ENCODE data around the gene RTL10.

DNA sequence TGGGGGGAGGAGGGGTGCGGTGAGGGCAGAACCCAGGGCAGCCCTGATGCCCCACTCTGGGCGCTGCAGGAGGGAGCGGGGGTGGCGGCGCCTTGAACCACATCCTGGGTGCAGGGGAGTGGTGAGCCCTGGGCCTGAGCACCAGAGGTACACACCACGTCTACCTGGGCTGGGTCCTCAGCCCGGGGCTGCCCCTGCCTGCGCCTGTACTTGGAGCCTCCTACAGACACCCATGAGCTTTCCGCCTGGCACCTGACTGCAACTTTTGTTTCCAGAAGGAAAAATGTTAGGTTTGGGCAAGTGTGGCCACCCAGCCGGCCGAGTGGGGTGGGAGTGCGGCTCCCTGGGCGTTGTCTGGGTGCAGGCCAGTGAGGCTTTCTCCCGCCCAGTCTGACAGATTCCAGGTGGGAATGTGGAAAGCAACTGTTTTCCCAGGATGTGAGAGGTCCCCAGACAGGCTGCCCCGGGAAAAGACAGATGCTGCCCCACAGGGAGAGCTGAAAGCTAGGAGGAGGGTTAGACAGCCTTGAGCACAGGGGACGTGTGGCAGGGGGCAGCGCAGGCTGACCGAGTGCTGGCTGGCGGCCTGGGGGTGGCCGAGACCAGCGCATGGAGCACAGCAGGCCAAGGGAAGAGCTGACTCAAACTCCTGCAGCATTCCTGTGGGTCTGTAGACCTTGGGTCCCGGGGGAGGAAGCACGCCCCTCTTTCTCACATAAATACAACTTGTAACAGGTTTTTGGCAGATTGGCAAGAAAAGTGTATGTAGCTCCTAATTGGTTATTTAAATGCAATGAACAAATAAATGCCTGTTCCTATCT is 44.1 kb downstream of the RTL10 start:
- TF ChIP-seq, protein P1, sequence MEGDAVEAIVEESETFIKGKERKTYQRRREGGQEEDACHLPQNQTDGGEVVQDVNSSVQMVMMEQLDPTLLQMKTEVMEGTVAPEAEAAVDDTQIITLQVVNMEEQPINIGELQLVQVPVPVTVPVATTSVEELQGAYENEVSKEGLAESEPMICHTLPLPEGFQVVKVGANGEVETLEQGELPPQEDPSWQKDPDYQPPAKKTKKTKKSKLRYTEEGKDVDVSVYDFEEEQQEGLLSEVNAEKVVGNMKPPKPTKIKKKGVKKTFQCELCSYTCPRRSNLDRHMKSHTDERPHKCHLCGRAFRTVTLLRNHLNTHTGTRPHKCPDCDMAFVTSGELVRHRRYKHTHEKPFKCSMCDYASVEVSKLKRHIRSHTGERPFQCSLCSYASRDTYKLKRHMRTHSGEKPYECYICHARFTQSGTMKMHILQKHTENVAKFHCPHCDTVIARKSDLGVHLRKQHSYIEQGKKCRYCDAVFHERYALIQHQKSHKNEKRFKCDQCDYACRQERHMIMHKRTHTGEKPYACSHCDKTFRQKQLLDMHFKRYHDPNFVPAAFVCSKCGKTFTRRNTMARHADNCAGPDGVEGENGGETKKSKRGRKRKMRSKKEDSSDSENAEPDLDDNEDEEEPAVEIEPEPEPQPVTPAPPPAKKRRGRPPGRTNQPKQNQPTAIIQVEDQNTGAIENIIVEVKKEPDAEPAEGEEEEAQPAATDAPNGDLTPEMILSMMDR (IDR thresholded peaks at IDR 0.05; ENCODE audit: low read depth, low read length, poor library complexity, severe bottlenecking), result no peak
- TF ChIP-seq EZH2phosphoT487 (IDR thresholded peaks at IDR 0.05; ENCODE audit: borderline replicate concordance, low read length), result no peak
